DLD1 (cell line): ENCODE measurements around the gene PTPRN2.
"Not testable (repeated sequence)": the region's sequence is repeated elsewhere in the genome, so short reads cannot be mapped to it uniquely, and the experiment has no call there.

Experiments
- in situ Hi-C: cut with HindIII; loops from 2 replicates; pipeline ENCODE4 v1.10.0; 2017; ENCODE audit warnings: low sequenced_read_pairs

Gene PTPRN2

DNA sequence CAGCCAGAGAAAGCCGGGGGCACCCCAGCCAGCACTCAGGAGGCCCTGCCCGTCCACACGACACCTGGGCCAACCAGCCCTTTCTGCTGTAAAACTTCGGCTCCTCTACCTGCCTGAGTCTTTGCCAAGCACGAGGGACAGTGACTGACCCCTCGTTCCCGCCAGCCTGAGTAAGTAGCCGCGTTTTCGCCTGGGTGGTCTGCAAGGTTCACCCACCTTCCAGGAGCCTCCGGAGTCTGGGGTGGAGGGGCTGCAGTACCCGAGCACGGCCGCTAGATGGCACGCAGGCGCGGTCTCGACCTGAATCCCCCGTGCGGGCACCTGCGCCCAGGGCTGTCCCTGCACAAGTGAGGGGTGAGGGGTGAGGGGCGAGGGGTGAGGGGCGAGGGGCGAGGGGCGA lies 192.7 kb downstream of the PTPRN2 start:
- in situ Hi-C loops, result no loop called here

DNA sequence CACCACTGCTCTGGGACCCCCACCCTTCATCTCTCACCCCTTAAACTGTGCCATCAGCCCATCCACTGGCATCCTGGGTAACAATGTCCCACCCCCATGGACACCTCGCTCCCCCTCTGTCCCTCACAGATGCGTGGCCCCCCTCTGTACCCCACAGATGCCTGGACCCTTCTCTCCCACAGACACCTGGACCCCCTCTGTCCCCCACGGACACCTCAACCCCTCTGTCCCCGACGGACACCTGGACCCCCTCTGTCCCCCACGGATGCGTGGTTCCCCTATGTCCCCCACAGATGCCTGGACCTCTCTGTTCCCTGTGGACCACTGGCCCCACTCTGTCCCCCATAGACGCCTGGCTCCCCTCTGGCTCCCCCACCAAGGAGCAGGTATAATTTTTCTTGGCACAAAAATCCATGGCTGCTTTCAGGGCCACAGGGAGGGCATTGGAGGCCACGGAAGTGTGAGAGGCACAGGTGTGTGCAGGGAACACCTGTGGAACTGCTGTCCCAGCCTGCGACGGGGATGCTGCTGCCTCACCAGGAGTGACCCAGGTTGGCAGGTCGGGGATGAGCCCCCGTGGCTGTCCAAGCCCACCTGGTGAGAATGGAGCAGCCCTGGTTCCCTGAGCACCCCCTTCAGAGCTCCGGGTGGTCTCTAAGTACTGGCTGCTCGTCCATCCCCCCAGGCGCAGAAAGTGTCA lies 193.5 kb downstream of the PTPRN2 start:
- in situ Hi-C loops, result no loop called here

DNA sequence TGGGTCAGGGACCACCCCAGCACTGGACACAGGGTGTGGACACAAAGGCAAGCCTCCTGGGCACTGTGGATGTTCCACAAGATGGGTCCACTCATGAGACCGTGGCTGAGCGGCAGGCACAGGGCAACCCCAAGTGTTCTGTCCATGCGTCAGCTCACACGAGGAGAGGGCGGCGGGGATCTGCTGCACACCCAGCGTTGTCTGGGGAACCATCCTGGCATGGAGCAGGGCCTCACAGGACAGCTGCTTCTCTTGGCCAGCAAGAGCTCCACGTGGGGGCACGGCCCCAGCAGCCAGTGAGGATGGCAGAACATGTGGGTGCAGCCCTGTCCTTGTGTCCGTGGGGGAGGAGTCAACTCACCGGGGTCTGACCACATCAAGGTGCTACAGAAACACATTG lies 195.4 kb downstream of the PTPRN2 start:
- in situ Hi-C loops, result no loop called here

DNA sequence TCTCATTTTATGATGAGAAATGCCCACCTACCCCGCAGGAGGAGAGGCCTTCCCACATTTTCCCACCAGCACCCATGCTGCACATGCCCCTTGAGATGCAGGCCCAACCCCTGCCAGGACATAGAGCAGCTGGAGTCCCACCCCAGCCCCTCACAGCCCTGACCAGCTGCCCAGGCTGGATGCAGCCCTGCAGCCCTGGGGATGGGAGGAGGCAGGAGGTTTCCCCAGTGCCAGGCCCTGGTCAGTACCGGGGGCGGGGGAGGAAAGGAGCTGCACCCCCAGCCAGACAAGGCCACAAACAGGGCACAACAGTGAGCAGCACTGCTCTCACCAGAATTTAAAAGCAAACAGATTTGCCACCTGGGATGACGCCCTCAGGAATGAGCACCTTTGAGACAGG lies 196.1 kb downstream of the PTPRN2 start:
- in situ Hi-C loops, result no loop called here

DNA sequence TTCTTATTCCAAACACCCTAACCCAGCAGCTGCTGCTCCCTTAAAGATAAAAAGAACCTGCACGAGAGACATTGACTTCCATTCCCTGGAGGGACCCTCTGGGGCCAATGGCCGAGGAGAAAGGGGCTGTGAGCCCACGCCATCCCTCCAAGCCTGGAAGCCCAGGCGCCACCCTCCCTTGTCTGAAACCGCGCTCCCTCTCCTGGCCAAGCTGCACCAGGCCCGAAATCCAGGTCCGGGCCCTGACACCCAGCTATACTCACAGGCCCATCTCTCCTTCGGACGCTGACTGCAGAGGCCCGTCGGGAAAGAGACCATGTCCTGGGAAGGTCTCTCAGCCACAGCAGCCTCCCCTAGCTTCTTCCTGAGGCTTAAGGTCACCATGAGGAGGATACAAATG lies 196.5 kb downstream of the PTPRN2 start:
- in situ Hi-C loops, result no loop called here

DNA sequence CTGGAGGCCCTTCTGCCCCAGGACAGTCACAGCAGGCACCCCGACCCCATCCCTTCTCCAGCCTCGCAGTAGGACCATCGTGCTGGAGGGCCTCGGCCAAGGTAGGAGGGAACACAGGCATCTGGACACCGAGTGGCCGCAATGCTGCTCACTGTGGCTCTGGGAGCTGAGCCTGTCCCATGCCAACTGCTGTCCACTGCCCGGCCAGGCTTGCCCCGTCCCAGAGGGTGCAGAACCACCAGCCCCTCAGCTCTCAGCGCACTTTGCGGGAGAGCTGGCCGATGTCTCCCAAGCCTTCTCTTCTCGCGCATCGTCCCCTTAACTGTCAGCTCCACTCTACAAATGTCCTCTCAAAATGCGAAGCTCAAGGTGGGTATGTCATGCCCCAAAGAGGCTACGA lies 197.2 kb downstream of the PTPRN2 start:
- in situ Hi-C loops, result no loop called here

DNA sequence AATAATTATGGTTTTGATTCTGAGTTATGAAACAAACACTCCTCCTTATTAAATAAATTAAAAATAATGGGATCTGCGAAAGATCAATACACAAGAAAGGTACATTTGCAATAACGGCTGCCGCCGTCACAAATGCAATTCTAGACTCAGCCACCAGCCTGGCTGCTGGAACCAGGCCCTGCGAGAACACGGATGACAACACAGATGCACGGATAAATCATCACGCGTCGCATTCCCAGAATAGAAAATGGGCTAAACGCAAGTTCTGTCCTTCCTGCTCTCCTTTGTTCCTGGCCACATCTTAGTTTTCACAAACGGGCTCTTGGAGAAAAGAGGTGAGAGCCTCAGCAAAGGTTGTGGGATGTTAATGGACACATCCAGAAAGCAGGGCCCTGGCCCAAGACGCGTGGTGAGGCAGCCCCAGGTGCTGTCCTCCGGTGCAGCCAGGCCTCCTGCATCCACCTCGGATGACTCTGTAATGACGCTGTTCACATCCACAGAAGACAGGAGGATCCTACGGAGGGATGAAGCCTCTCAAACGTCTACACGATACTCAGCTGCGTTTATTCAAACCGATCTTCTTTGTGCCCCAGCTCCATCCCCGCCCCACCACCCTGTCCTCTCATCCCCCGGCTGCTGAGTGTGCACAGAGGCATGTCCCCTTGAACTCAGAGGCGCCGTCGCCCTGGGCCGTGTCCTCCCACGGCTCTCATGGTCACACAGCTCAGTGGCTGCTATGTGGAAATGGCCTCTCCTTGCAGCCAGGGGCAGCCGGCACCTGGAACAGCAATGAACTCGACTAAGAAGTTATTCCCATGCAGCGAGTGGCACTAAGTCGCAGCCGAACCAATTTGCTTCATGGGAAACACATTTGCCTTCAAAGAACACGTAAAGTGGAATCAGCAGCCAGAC lies 197.9 kb downstream of the PTPRN2 start:
- in situ Hi-C loops, result no loop called here

DNA sequence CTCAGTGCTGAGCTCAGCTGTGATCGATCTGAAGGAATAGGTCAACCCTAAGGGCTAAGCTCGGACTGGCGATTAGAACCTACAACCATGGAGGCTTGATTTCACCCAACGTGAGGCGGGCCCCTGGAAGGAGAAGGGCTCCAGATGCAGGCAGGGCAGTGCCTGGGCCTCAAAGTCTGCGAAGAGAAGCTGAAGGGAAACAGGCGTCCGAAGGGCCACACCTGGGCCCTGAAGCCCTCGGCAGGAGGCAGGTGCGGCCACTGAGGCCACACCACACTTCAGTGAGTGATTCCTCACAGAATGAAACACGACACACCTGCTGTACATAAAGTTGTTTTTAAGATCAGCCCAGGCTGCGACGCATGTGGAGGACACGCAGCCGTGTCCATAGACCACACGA lies 198.7 kb downstream of the PTPRN2 start:
- in situ Hi-C loops, result no loop called here

DNA sequence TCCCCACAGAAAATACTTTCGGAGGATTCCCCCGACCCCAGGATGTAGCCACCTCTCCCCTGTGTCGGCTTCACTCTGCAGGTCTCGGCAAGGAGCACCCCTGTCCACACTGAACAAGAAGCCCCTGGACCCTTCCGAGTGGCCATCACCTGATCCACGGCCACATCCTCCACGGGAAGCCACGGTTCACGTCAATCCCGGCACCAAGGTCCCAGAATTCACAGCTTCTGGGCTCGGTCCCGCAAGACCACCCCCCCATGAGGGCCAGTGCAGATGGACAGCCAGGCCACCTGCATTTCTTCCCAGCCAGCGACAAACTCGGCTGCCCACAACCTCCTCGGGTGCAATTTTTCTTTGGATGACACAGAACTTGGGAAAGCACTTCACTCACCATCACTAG lies 199.6 kb downstream of the PTPRN2 start:
- in situ Hi-C loops, result no loop called here

DNA sequence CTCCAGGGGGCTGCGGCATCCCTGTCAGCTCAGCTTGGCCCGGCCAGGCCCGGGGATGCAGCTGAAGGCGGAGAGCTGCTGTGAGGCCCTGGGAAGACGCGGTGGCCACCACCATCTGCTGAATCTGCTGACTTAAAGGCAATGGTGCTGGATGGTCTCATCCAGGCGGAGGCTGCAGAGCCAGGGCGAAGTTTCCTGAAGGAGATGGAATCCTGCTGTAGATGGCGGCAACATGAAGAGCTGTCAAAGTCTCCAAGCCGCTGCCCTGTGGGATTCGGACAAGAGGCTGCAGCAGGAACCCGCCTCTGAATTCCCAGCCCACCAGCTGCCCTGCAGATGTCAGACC lies 200.1 kb downstream of the PTPRN2 start:
- in situ Hi-C loops, result no loop called here

DNA sequence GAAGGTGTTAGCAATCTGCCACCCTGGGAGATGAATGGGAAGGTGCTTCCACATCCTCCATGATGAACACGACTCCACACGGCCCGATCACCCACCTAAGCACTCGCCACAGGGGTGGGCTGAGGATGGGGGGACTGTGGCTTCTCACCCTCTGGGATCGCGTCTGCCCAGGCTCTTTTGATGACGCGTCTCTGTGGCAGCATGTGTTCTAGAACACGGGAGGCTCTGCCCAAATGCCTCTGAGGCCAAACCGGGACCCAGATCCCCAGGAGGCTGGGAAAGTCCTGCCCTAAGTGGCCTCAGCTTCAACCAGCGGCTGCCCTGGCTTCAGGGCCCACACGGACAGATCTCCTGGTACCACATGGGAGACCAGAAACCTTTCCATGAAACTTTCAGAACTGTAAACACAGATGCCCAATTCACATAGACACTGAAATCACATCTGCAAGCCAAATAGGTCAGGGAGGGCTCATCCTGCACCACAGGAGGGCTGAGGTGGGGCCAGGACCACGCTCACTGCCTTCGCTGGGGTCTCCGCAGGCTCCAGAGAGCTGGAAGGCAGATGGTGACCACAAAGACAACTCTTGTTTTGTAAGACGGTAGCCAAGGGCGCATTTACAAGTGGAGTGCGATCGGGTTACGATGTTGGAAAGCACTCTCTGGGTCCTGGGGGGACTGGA lies 200.6 kb downstream of the PTPRN2 start:
- in situ Hi-C loops, result no loop called here

DNA sequence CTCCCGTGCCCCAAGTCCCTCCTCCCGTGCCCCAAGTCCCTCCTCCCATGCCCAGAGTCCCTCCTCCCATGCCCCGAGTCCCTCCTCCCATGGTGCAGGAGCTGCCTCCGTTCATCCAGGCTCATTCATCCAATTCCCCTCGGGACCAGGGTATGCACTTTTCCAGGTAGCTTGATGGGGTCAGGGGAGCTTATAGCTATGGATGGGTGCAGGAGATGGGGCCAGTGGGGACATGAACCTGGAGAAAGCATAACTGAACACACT lies 201.3 kb downstream of the PTPRN2 start:
- in situ Hi-C loops, result no loop called here

DNA sequence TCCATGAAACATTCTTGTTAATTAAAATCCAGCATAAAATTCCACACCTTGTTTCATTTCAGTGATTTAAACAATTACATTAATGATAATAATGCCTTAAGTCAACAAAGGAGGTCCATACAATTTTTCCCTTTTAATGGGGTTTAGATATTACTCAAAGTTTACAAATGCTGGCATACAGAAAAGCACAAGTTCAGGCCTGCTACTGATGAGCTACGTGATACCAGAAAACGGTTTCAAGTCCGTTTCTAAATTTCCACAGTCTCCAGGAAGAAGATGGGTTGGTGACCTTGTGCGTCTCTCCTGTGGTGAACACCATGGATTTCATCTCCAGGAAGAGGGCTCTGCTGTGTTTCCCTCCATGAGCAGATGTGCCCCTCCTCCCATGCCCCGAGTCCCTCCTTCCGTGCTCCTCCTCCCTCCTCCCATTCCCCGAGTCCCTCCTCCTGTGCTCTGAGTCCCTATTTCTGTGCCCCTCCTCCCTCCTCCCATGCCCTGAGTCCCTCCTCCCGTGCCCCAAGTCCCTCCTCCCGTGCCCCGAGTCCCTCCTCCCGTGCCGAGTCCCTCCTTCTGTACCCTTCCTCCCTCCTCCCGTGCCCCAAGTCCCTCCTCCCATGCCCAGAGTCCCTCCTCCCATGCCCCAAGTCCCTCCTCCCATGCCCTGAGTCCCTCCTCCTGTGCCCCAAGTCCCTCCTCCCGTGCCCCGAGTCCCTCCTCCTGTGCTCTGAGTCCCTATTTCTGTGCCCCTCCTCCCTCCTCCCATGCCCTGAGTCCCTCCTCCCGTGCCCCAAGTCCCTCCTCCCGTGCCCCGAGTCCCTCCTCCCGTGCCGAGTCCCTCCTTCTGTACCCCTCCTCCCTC lies 201.9 kb downstream of the PTPRN2 start:
- in situ Hi-C loops, result not testable (repeated sequence)

DNA sequence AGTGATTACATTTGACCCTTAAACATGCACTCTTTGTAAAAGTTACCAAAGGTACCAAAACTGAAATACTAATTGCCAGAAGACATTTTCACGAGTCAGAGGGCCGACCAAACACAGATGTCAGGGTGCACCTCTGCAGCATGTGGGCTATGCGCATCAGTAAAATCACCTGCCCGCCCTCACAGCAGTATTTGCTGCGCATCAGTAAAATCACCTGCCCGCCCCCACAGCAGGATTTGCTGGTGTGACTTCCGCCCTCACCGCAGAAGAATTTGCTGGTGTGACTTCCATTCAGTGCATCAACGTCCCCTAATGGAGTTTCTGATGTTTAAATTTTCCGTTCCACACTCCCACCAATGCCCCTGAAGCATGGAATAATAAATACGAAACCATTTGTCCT lies 202.9 kb downstream of the PTPRN2 start:
- in situ Hi-C loops, result no loop called here

DNA sequence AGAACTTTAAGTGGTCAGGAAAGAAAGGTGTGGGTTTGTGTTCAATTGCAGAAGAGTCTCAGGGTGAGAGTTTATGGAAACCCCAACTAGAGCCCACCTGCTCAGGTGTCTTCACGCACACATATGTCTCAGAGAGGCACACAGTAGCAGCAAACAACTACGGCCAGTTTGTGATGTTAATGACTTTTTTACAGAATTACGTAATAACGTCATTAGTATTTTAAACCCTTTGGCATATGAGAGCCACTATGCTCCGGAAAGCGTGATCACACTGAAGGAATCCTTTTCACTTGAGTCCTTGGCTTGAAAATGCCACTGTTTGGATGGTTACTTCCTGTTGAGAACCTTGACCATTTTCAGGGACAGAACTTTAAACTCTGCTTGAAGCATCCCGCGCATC lies 204.0 kb downstream of the PTPRN2 start:
- in situ Hi-C loops, result no loop called here

DNA sequence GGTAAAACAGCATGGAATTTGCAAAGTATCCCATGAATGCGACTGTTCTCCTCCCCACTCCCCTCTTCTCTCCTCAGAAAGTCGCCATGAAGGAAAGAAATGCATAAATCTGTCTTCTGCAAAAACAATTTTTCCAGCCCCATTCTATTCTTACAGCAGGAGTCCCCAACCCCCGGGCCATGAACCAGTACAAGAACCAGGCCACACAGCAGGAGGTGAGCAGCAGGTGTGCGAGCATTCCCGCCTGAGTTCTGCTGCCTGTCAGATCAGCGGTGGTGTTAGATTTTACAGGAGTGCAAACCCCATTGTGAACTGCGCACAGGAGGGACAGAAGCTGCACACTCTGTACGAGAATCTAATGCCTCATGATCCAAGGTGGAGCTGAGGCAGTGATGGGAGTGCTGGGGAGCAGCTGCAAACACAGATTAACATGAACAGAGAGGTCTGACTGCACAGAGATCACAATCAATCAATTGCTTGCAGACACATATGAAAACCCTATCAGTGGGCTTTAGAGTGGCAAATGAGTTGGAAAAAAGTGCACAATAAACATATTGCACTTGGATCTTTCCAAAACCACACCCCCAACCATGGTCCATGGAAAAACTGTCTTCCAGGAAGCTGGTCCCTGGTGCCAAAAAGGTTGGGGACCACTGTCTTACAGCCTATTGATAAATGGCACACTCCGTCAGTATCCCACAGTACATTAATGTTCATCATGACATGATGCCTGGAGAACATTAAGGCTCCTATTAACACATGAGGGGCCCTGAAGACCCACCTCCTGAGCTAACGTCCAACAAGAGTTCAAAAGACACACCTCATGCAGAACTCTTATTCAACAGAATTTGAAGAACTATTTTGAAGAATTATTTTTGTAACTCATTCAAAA lies 205.0 kb downstream of the PTPRN2 start:
- in situ Hi-C loops, result no loop called here

DNA sequence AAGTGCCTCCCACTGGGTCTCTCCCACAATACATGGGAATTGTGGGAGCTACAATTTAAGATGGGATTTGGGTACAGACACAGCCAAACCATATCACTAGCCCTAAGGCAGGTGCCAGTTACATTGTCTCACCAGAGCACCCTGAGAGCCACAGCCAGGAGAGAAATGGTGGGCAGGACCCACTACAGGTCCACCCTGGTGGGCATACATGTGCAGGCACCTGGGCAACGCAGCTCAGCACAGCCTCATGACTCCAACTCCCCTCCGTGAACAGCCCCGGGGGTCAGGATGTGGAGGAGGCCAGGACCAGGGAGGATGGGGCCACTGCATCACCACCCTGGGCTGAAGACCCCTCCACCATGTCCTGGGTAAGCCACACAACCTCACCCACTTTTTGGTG lies 205.7 kb downstream of the PTPRN2 start:
- in situ Hi-C loops, result no loop called here

DNA sequence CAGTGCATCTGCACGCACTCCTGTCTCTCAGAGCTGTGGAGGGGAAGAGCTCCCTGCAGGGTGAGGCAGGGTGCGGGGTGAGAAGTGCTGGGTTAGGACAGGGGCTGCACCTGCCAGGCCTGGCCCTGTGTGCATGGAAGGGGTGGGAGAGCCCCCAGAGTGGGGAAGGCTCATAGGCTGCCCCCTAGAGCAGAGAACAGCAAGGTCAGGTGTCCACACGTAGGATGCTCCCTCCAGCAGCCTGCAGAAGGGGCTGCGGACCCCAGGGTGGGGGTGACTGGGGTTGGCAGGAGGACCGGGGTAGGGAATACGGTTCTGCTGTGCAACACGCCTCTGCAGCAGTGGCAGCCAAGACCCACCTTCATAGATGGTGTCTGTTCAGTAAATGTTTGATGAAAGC lies 208.6 kb downstream of the PTPRN2 start:
- in situ Hi-C loops, result no loop called here

DNA sequence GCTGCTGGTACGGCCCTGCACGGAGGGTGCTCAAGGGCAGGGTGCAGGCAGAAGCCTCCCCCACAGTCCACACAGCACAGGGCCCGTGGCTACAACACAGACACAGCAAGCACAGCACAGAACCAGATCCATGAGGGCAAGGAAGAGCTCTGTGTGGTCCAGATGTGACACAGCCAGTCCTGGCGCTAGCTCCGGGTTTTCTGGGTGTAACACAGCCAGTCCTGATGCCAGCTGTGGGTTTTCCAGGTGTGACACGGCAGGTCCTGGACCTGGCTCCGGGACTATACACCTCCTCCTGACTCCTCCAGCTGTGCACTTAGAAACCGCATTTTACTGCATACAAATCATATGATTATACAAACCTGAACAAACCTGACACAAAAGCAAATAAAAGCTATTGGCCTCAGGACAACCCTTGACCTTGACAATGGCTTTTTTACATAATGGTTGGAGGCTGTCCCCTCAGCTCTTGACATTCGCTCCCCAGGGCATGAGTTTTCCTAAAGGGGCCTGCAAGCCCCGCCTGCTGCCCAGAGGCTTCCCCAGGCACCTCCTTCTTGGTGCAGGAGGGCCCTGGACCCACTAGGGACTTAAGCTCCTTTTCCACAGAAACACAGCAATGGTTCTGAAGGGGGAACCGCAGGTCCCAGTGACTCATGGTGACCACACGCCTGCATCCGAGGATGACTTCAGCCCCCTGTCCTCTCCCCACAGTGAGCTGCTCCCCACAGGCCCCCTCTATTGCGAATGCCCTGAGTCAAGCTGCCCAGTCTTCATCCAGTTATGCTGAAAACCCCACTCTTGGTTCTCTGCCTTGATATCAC lies 209.6 kb downstream of the PTPRN2 start:
- in situ Hi-C loops, result no loop called here

DNA sequence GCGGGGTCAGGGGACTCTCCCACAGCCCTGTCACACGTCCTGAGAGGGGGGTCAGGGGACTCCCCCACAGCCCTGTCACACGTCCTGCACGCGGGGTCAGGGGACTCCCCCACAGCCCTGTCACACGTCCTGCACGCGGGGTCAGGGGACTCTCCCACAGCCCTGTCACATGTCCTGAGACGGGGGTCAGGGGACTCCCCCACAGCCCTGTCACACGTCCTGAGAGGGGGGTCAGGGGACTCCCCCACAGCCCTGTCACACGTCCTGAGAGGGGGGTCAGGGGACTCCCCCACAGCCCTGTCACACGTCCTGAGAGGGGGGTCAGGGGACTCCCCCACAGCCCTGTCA lies 210.8 kb downstream of the PTPRN2 start:
- in situ Hi-C loops, result not testable (repeated sequence)
